CD4-positive, alpha-beta T cell (primary cell): ENCODE measurements around the gene LTA. TPM values are rescaled to one million over a fixed set of nuclear protein-coding genes. Genes with fewer than 3 reads are reported as not detected.
A peak's percentile ranks its signal among the peaks of the same experiment; 100 is the strongest.

Experiments used
- ATAC-seq: fragments of 200-7000 bp; cut with Tn5 transposase; one replicate; pipeline ENCODE4 v1.10.0; 2022; ENCODE audit warnings: mild to moderate bottlenecking; ENCODE audit not compliant: poor library complexity
- CTCF ChIA-PET: fragments of 350-600 bp; sonication (Branson Sonifier 250); formaldehyde crosslinking; loops from one replicate; lab custom pipeline; 2021; ENCODE audit warnings: antibody characterized with exemption, inconsistent platforms; lab: Charles Lee
- POLR2A ChIA-PET: fragments of 350-600 bp; sonication (Branson Sonifier 250); formaldehyde crosslinking; loops from one replicate; lab custom pipeline; 2021; ENCODE audit warnings: antibody characterized with exemption, inconsistent platforms; lab: Charles Lee
- DNase-seq, 14 experiments: peaks; one replicate each; pipeline ENCODE4 v3.0.0-alpha.2; 2013 to 2020; ENCODE audit warnings: mixed read lengths in 2 of 14
- H3K27ac ChIP-seq, 2 donors: one replicate each; pipeline versions ENCODE4 v1.5.1 to v1.7.0; 2013; ENCODE audit warnings: low read length in 2 of 2, low read depth in 1 of 2, mild to moderate bottlenecking in 1 of 2
- H3K27me3 ChIP-seq, 2 experiments: 1 replicate in 1 of 2; 2 replicates in 1 of 2; pipeline versions ENCODE4 v1.6.1 to v1.7.0; 2013; ENCODE audit warnings: low read length in 2 of 2, control low read depth in 1 of 2, mild to moderate bottlenecking in 1 of 2, moderate library complexity in 1 of 2; ENCODE audit not compliant: insufficient read depth in 2 of 2, control insufficient read depth in 1 of 2
- H3K36me3 ChIP-seq: one replicate; pipeline ENCODE4 v1.6.1; 2013; ENCODE audit warnings: low read length, control low read depth; ENCODE audit not compliant: insufficient read depth
- H3K4me1 ChIP-seq: one replicate; pipeline ENCODE4 v1.6.1; 2013; ENCODE audit warnings: low read length, control low read depth; ENCODE audit not compliant: insufficient read depth
- H3K4me3 ChIP-seq: one replicate; pipeline ENCODE4 v1.5.1; 2013; ENCODE audit warnings: mild to moderate bottlenecking, low read length, moderate library complexity
- H3K9me3 ChIP-seq, 2 experiments: 1 replicate in 1 of 2; 2 replicates in 1 of 2; pipeline versions ENCODE4 v1.6.1 to v1.7.0; 2013; ENCODE audit warnings: low read length in 2 of 2, mild to moderate bottlenecking in 2 of 2, control low read depth in 1 of 2, moderate library complexity in 1 of 2; ENCODE audit not compliant: control insufficient read depth in 1 of 2, insufficient read depth in 1 of 2
- H3K27ac Mint-ChIP-seq: one replicate; pipeline ENCODE4 v1.8.0; 2020; ENCODE audit warnings: mixed read lengths
- H3K27me3 Mint-ChIP-seq: one replicate; pipeline ENCODE4 v1.8.0; 2021; ENCODE audit warnings: mixed read lengths
- H3K36me3 Mint-ChIP-seq: one replicate; pipeline ENCODE4 v1.8.0; 2021; ENCODE audit warnings: low read depth, mixed read lengths
- H3K4me1 Mint-ChIP-seq: one replicate; pipeline ENCODE4 v1.8.0; 2021; ENCODE audit warnings: low read depth, mixed read lengths
- H3K4me3 Mint-ChIP-seq: one replicate; pipeline ENCODE4 v1.8.0; 2020; ENCODE audit warnings: mild to moderate bottlenecking, mixed read lengths
- H3K9me3 Mint-ChIP-seq: one replicate; pipeline ENCODE4 v1.8.0; 2020; ENCODE audit warnings: mixed read lengths
- intact Hi-C, 2 experiments: fragments of 100-400 bp; cut with DNase I in 1 of 2; cut with micrococcal nuclease in 1 of 2; formaldehyde crosslinking; loops; one replicate each; pipeline versions ENCODE4 v1.15.1 to v1.9.0; 2023 to 2025; cut with DNase I, micrococcal nuclease
- total RNA-seq, 174 experiments: library from RNA in 2 of 174; stranded (reverse) in 2 of 174; gene quantifications; one replicate each; pipeline ENCODE4 v1.2.3 and lab custom pipeline; 2021 to 2026
- TF ChIP-seq, protein P1 (sequence below): fragments of 200-600 bp; IDR thresholded peaks from one replicate; pipeline ENCODE4 v1.8.0; 2022; ENCODE audit warnings: antibody characterized with exemption, mild to moderate bottlenecking

The LTA gene
- total RNA-seq, 2 experiments from 2014 or later: 15.4 to 16.7 TPM

GRCh38 chr6:31585491-31585890 is 13.4 kb downstream of the LTA start:
- ChIA-PET POLR2A (interaction anchor here (0.5 to 34.9 kb wide), 6 partner anchors 1 to 1399 kb away, joined by 3 to 1160 read pairs (median 163); partner anchors contain the start of genes ATP6V1G2, BAG6, DDX39B and LST1), CTCF (interaction anchor here (1.0 to 16.9 kb wide), 5 partner anchors 10 to 68 kb away, joined by 3 to 353 read pairs (median 9); partner anchors contain the start of gene NCR3)
- Mint-ChIP-seq H3K36me3 (peaks cover 25% of the 10 kb centered on the region), H3K4me1 (peaks cover 78% of the 10 kb centered on the region), H3K27ac (peak overlapping the region; percentile 85), H3K4me3 (peak overlapping the region; percentile 80), H3K9me3 (no peaks in the 10 kb centered on the region), H3K27me3 (no peaks in the 10 kb centered on the region)
- Histone ChIP-seq H3K36me3 (peaks cover 9% of the 10 kb centered on the region), H3K9me3 (no peaks in the 10 kb centered on the region), H3K27me3 (no peaks in the 10 kb centered on the region), H3K27ac (peak overlapping the region; percentile 75 to 95), H3K4me1 (peaks cover 78% of the 10 kb centered on the region), H3K4me3 (peak overlapping the region; percentile 32)
- DNase-seq (peak in 8 of 14 experiments; percentile 30 to 80 (median 56)), ATAC-seq (peak; percentile 28)
- TF ChIP-seq, protein P1, sequence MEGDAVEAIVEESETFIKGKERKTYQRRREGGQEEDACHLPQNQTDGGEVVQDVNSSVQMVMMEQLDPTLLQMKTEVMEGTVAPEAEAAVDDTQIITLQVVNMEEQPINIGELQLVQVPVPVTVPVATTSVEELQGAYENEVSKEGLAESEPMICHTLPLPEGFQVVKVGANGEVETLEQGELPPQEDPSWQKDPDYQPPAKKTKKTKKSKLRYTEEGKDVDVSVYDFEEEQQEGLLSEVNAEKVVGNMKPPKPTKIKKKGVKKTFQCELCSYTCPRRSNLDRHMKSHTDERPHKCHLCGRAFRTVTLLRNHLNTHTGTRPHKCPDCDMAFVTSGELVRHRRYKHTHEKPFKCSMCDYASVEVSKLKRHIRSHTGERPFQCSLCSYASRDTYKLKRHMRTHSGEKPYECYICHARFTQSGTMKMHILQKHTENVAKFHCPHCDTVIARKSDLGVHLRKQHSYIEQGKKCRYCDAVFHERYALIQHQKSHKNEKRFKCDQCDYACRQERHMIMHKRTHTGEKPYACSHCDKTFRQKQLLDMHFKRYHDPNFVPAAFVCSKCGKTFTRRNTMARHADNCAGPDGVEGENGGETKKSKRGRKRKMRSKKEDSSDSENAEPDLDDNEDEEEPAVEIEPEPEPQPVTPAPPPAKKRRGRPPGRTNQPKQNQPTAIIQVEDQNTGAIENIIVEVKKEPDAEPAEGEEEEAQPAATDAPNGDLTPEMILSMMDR: peak; percentile 44
- intact Hi-C loops: loop anchor here in 1 of 2 experiments (10.0 kb wide), 1 partner anchor 249 kb away; no protein-coding TSS in a partner anchor

DNA sequence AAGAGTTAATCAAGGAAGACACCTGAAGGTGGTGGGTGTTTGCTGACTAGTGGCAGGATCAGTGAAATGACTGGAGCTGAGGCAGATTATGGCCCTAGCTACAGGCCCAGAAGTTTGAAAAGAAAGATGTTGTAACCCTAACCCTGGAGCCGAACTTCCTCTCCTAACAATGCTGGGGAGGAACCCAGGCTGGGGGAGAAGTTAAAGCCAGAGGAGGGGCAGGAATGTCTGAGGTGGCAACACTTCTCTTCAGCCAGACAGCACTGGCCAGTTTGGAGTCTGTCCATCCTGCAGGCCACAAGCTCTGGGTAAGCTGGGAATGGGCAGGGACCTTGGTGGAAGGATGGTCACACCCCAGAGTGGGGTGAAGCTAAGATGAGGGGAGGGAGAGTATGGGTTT is 13.9 kb downstream of the LTA start, which contains the start of gene LST1:
TSS of gene LST1 (plus strand) at position 270 of the 400 bp plus-strand sequence. CDS start 1,023 bp downstream, outside the sequence.
- Mint-ChIP-seq H3K9me3 (no peaks in the 10 kb centered on the region), H3K4me3 (peak within 1 kb of the TSS; percentile 80), H3K36me3 (peaks cover 20% of the 10 kb centered on the region), H3K4me1 (peaks cover 78% of the 10 kb centered on the region), H3K27ac (peak within 1 kb of the TSS; percentile 85), H3K27me3 (no peaks in the 10 kb centered on the region)
- no peaks in the 10 kb centered on the region for H3K9me3 ChIP-seq
- POLR2A ChIA-PET: interaction anchor here (1.5 to 34.9 kb wide), 5 partner anchors 0 to 67 kb away, joined by 4 to 1160 read pairs (median 220); partner anchors contain the start of genes ATP6V1G2, BAG6, DDX39B and LST1
- H3K4me3 ChIP-seq: peak within 1 kb of the TSS; percentile 32
- no peaks in the 10 kb centered on the region for H3K27me3 ChIP-seq
- peak in 2 of 14 experiments; percentile 40 to 47 for DNase-seq
- TF ChIP-seq, protein P1: no peak
- H3K27ac ChIP-seq: peak within 1 kb of the TSS; percentile 75 to 95
- peaks cover 78% of the 10 kb centered on the region for H3K4me1 ChIP-seq
- CTCF ChIA-PET: interaction anchor here (0.9 to 16.9 kb wide), 6 partner anchors 9 to 67 kb away, joined by 3 to 353 read pairs (median 6); partner anchors contain the start of gene NCR3
- H3K36me3 ChIP-seq: peaks cover 5% of the 10 kb centered on the region
- intact Hi-C loops: loop anchor here in 1 of 2 experiments (10.0 kb wide), 1 partner anchor 249 kb away; no protein-coding TSS in a partner anchor
- no peak for ATAC-seq

- H3K4me1 Mint-ChIP-seq: peaks cover 77% of the 10 kb centered on the region
- Histone ChIP-seq H3K36me3 (no peaks in the 10 kb centered on the region), H3K27me3 (no peaks in the 10 kb centered on the region), H3K4me1 (peaks cover 78% of the 10 kb centered on the region), H3K4me3 (peak overlapping the region; percentile 32), H3K9me3 (no peaks in the 10 kb centered on the region), H3K27ac (peak overlapping the region; percentile 75 to 95)
- ATAC-seq (peak; percentile 20), DNase-seq (peak in 4 of 14 experiments; percentile 46 to 75 (median 68))
- intact Hi-C loops: loop anchor here in 1 of 2 experiments (10.0 kb wide), 1 partner anchor 248 kb away; no protein-coding TSS in a partner anchor
- H3K27ac Mint-ChIP-seq: peak overlapping the region; percentile 85
- POLR2A ChIA-PET: interaction anchor here (1.0 to 34.9 kb wide), 6 partner anchors 1 to 66 kb away, joined by 4 to 1160 read pairs (median 163); partner anchors contain the start of genes ATP6V1G2, BAG6, DDX39B and LST1
- H3K36me3 Mint-ChIP-seq: peaks cover 13% of the 10 kb centered on the region
- H3K9me3 Mint-ChIP-seq: no peaks in the 10 kb centered on the region
- CTCF ChIA-PET: interaction anchor here (0.9 to 16.9 kb wide), 5 partner anchors 9 to 67 kb away, joined by 3 to 353 read pairs (median 3); partner anchors contain the start of gene NCR3
- no peaks in the 10 kb centered on the region for H3K27me3 Mint-ChIP-seq
- peak overlapping the region; percentile 80 for H3K4me3 Mint-ChIP-seq
- TF ChIP-seq, protein P1: no peak
These were observed 14.7 kb downstream of the LTA start for GRCh38 chr6:31586599-31587281.
